Panc1 (cell line): ENCODE measurements around the gene CNN2. TPM values are rescaled to one million over a fixed set of nuclear protein-coding genes. Genes with fewer than 3 reads are reported as not detected.

ENCODE experiments used
- ATAC-seq: fragments of 200-7000 bp; cut with Tn5 transposase; 2 replicates; pipeline ENCODE4 v1.9.1; 2020; ENCODE audit warnings: mild to moderate bottlenecking, moderate library complexity
- BruUV-seq: library from RNA; stranded (reverse); fragments of 400-500 nt; replicated peaks from 2 replicates; lab custom pipeline; 2021; lab: Mats Ljungman, UMichigan
- CTCF ChIA-PET: fragments of 300-600 bp; sonication (Branson Sonifier 250); formaldehyde crosslinking; loops from one replicate; lab custom pipeline; 2022; ENCODE audit warnings: antibody characterized with exemption; lab: Charles Lee
- POLR2A ChIA-PET: fragments of 300-600 bp; sonication (Branson Sonifier 250); formaldehyde crosslinking; loops from one replicate; lab custom pipeline; 2022; ENCODE audit warnings: antibody characterized with exemption; lab: Charles Lee
- DNase-seq: peaks from one replicate; pipeline ENCODE4 v3.0.0-alpha.2; 2010; ENCODE audit warnings: low read depth, low spot score
- H3K27ac ChIP-seq: 2 replicates; pipeline ENCODE4 v1.5.1; 2011; ENCODE audit warnings: mild to moderate bottlenecking, low read length, inconsistent platforms
- H3K27me3 ChIP-seq: fragments of 200-500 bp; sonication (Bioruptor generic); 2 replicates; pipeline ENCODE4 v1.6.0; 2014; ENCODE audit warnings: low read length, inconsistent platforms; ENCODE audit not compliant: control insufficient read depth, insufficient read depth
- H3K36me3 ChIP-seq: fragments of 200-500 bp; sonication (Bioruptor generic); 2 replicates; pipeline ENCODE4 v1.5.1; 2014; ENCODE audit warnings: inconsistent platforms, mild to moderate bottlenecking, low read length, moderate library complexity; ENCODE audit not compliant: control insufficient read depth, insufficient read depth
- H3K4me1 ChIP-seq: 2 replicates; pipeline ENCODE4 v1.5.1; 2011; ENCODE audit warnings: inconsistent platforms, mild to moderate bottlenecking, low read length, moderate library complexity; ENCODE audit not compliant: control insufficient read depth, insufficient read depth
- H3K4me3 ChIP-seq, 2 experiments: 2 replicates each; pipeline ENCODE4 v1.5.1; 2011 to 2012; ENCODE audit warnings: low read depth in 2 of 2, low read length in 2 of 2, mild to moderate bottlenecking in 2 of 2, inconsistent platforms in 1 of 2, moderate library complexity in 1 of 2
- H3K9me3 ChIP-seq: fragments of 200-500 bp; sonication (Bioruptor generic); 2 replicates; pipeline ENCODE4 v1.5.1; 2014; ENCODE audit warnings: low read depth, mild to moderate bottlenecking, inconsistent platforms, low read length, moderate library complexity; ENCODE audit not compliant: control insufficient read depth, insufficient read depth
- POLR2AphosphoS5 ChIP-seq: IDR thresholded peaks from 2 replicates; pipeline ENCODE4 v1.6.1; 2012; ENCODE audit warnings: mild to moderate bottlenecking, low read depth, low read length, moderate library complexity
- SIN3A ChIP-seq: IDR thresholded peaks from 2 replicates; pipeline ENCODE4 v1.6.1; 2012; ENCODE audit warnings: low read depth, mild to moderate bottlenecking, low read length, moderate library complexity, borderline replicate concordance; ENCODE audit not compliant: insufficient read depth
- TCF7L2 ChIP-seq: IDR thresholded peaks from 2 replicates; pipeline ENCODE4 v1.6.1; 2011; ENCODE audit warnings: mild to moderate bottlenecking, low read depth, low read length, inconsistent platforms
- in situ Hi-C: cut with HindIII; loops from 2 replicates; pipeline ENCODE4 v1.10.0; 2016; ENCODE audit warnings: low sequenced_read_pairs, low pct_unique_long_range_greater_than_20kb
- intact Hi-C: fragments of 100-400 bp; cut with micrococcal nuclease; formaldehyde crosslinking; loops from one replicate; pipeline ENCODE4 v1.10.0; 2022; ENCODE audit not compliant: unreplicated experiment
- total RNA-seq: library from RNA; stranded (reverse); gene quantifications from one replicate; pipeline ENCODE4 v1.2.1, GENCODE V29; 2021; ENCODE audit not compliant: unreplicated experiment
- TF ChIP-seq, protein P1 (sequence below), 2 experiments: IDR thresholded peaks; 2 replicates each; pipeline ENCODE4 v1.6.1; 2011 to 2012; ENCODE audit warnings: low read depth in 2 of 2, control low read depth in 1 of 2, low read length in 1 of 2, mild to moderate bottlenecking in 1 of 2, moderate library complexity in 1 of 2; ENCODE audit not compliant: insufficient read depth in 1 of 2
- TF ChIP-seq, protein P2 (sequence below): fragments of 450-650 bp; IDR thresholded peaks from 2 replicates; pipeline ENCODE4 v1.5.1; 2017; ENCODE audit warnings: mild to moderate bottlenecking

Gene CNN2
- total RNA-seq, 1 experiment from 2014 or later: 203 TPM

DNA sequence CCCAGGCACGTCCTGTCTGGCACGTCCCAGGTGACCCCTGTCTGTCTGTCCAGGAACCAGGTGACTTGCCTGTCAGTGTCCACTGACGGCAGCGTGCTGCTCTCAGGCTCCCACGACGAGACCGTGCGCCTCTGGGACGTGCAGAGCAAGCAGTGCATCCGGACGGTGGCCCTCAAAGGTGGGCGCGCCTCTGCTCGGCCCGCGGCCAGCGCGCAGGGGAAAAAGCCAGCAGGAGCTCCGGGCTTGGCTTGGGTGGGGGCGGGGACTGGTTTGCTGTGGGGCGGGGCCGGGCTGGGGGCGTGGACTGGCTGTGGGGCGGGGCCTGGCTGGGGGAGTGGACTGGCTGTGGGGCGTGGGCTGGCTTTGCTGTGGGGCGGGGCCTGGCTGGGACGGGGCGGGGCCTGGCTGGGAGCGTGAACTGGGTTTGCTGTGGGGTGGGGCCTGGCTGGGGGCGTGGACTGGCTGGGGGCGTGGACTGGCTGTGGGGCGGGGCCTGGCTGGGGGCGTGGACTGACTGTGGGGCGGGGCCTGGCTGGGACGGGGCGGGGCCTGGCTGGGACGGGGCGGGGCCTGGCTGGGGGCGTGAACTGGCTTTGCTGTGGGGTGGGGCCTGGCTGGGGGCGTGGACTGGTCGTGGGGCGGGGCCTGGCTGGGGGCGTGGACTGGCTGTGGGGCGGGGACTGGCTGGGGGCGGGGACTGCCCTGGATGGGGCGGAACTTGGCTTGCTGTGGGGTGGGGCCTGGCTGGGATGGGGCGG lies 35.1 kb upstream of the CNN2 start:
- in situ Hi-C loops (no loop called here), intact Hi-C loops (no loop called here)
- TF ChIP-seq POLR2AphosphoS5: no peak
- TF ChIP-seq TCF7L2: no peak
- TF ChIP-seq, protein P1, sequence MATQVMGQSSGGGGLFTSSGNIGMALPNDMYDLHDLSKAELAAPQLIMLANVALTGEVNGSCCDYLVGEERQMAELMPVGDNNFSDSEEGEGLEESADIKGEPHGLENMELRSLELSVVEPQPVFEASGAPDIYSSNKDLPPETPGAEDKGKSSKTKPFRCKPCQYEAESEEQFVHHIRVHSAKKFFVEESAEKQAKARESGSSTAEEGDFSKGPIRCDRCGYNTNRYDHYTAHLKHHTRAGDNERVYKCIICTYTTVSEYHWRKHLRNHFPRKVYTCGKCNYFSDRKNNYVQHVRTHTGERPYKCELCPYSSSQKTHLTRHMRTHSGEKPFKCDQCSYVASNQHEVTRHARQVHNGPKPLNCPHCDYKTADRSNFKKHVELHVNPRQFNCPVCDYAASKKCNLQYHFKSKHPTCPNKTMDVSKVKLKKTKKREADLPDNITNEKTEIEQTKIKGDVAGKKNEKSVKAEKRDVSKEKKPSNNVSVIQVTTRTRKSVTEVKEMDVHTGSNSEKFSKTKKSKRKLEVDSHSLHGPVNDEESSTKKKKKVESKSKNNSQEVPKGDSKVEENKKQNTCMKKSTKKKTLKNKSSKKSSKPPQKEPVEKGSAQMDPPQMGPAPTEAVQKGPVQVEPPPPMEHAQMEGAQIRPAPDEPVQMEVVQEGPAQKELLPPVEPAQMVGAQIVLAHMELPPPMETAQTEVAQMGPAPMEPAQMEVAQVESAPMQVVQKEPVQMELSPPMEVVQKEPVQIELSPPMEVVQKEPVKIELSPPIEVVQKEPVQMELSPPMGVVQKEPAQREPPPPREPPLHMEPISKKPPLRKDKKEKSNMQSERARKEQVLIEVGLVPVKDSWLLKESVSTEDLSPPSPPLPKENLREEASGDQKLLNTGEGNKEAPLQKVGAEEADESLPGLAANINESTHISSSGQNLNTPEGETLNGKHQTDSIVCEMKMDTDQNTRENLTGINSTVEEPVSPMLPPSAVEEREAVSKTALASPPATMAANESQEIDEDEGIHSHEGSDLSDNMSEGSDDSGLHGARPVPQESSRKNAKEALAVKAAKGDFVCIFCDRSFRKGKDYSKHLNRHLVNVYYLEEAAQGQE (IDR thresholded peaks at IDR 0.05; ENCODE audit: insufficient read depth in 1 of 2, low read depth in 2 of 2, low read length in 1 of 2): no peak
- TF ChIP-seq SIN3A: no peak
- TF ChIP-seq, protein P2, sequence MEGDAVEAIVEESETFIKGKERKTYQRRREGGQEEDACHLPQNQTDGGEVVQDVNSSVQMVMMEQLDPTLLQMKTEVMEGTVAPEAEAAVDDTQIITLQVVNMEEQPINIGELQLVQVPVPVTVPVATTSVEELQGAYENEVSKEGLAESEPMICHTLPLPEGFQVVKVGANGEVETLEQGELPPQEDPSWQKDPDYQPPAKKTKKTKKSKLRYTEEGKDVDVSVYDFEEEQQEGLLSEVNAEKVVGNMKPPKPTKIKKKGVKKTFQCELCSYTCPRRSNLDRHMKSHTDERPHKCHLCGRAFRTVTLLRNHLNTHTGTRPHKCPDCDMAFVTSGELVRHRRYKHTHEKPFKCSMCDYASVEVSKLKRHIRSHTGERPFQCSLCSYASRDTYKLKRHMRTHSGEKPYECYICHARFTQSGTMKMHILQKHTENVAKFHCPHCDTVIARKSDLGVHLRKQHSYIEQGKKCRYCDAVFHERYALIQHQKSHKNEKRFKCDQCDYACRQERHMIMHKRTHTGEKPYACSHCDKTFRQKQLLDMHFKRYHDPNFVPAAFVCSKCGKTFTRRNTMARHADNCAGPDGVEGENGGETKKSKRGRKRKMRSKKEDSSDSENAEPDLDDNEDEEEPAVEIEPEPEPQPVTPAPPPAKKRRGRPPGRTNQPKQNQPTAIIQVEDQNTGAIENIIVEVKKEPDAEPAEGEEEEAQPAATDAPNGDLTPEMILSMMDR: no peak
- Histone ChIP-seq H3K9me3 (no peaks in the 10 kb centered on the region), H3K4me1 (peaks cover 8% of the 10 kb centered on the region), H3K27me3 (no peaks in the 10 kb centered on the region), H3K27ac (no peak overlapping the region), H3K4me3 (no peak overlapping the region), H3K36me3 (no peaks in the 10 kb centered on the region)
- ATAC-seq (no peak), DNase-seq (no peak)
- BruUV-seq: no TSS peak
- POLR2A ChIA-PET: interaction anchor here (0.6 kb wide), 1 partner anchor 88 kb away, joined by 8 read pairs; no protein-coding TSS in a partner anchor
- CTCF ChIA-PET: no interaction called here

DNA sequence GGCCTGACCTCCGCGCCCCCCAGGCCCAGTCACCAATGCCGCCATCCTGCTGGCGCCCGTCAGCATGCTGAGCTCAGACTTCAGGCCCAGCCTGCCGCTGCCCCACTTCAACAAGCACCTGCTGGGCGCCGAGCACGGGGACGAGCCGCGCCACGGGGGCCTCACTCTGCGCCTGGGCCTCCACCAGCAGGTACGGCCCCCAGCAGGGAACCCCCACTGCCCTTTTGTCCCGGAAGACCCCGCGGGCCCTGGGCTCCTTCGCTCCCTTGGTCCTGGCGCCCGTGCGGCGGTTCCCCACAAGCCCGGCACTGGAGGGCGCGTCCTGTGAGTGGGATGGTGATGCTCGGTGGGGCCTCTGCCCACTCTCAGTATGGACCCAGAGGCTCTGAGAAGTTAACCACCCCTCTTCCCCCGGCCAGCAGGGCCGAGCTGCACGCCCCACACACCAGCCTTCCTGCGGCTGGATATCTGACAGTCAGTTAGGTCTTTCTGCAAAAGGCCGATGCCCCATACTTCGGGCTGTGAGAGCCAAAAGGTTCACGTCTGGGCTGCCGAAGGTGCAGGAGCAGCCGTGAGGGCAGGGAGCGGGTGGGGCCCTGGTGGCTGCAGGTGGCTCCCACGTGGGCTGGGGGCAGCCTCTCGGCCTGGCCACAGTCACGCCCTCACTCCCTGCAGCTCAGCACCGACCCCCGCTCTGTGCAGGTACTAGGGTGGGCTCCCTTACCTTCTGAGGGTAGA lies 34.3 kb upstream of the CNN2 start:
- Histone ChIP-seq H3K4me1 (peaks cover 8% of the 10 kb centered on the region), H3K36me3 (no peaks in the 10 kb centered on the region), H3K9me3 (no peaks in the 10 kb centered on the region), H3K4me3 (no peak overlapping the region), H3K27ac (no peak overlapping the region), H3K27me3 (no peaks in the 10 kb centered on the region)
- intact Hi-C loops: no loop called here
- BruUV-seq: no TSS peak
- CTCF ChIA-PET: no interaction called here
- in situ Hi-C loops: no loop called here
- no peak for DNase-seq
- ATAC-seq: no peak
- TF ChIP-seq POLR2AphosphoS5 (no peak), SIN3A (no peak)
- POLR2A ChIA-PET: no interaction called here
